ENCODE results near the gene ZNF831.

The ZNF831 gene

GRCh38 chr20:59141818-59142581 is 21.6 kb upstream of the ZNF831 start:
- no peak for DNase-seq (ENCODE audit: low read depth)

GRCh38 chr20:59143326-59143725 is 20.3 kb upstream of the ZNF831 start:
- no peak for DNase-seq (ENCODE audit: low read depth)

GRCh38 chr20:59144179-59144830 is 19.3 kb upstream of the ZNF831 start:
- peak; percentile 48 for DNase-seq (ENCODE audit: low read depth)

GRCh38 chr20:59144831-59145196 is 18.8 kb upstream of the ZNF831 start:
- no peak for DNase-seq (ENCODE audit: low read depth)

GRCh38 chr20:59145247-59145923 is 18.2 kb upstream of the ZNF831 start:
- no peak for DNase-seq (ENCODE audit: low read depth)

- DNase-seq (ENCODE audit: low read depth): peak; percentile 46
These were observed 17.5 kb upstream of the ZNF831 start for GRCh38 chr20:59145924-59146779.

- DNase-seq (ENCODE audit: low read depth): no peak
These were observed 16.6 kb upstream of the ZNF831 start for GRCh38 chr20:59146780-59147565.

- no peak for DNase-seq (ENCODE audit: low read depth)
These were observed 16.0 kb upstream of the ZNF831 start for GRCh38 chr20:59147586-59147985.

- no peak for DNase-seq (ENCODE audit: low read depth)
These were observed 14.7 kb upstream of the ZNF831 start for GRCh38 chr20:59148701-59149493.

GRCh38 chr20:59149678-59150504 is 13.7 kb upstream of the ZNF831 start:
- DNase-seq (ENCODE audit: low read depth): peak; percentile 52

GRCh38 chr20:59150821-59151251 is 12.8 kb upstream of the ZNF831 start:
- no peak for DNase-seq (ENCODE audit: low read depth)

- DNase-seq (ENCODE audit: low read depth): no peak
These were observed 12.2 kb upstream of the ZNF831 start for GRCh38 chr20:59151391-59151790.

- DNase-seq (ENCODE audit: low read depth): no peak
These were observed 11.8 kb upstream of the ZNF831 start for GRCh38 chr20:59151820-59152219.

GRCh38 chr20:59152559-59153354 is 10.9 kb upstream of the ZNF831 start:
- DNase-seq (ENCODE audit: low read depth): no peak

- no peak for DNase-seq (ENCODE audit: low read depth)
These were observed 10.3 kb upstream of the ZNF831 start for GRCh38 chr20:59153355-59153681.

GRCh38 chr20:59153832-59154231 is 9.8 kb upstream of the ZNF831 start:
- DNase-seq (ENCODE audit: low read depth): no peak

GRCh38 chr20:59154317-59155013 is 9.2 kb upstream of the ZNF831 start:
- no peak for DNase-seq (ENCODE audit: low read depth)

- DNase-seq (ENCODE audit: low read depth): no peak
These were observed 6.6 kb upstream of the ZNF831 start for GRCh38 chr20:59157064-59157463.

Measured in activated gamma-delta T cell treated with anti-CD3 and anti-CD28 coated beads, Interleukin-2, amount 50 U/mL, for 16 hours (primary cell).